Stimulated activated CD4-positive, alpha-beta T cell treated with anti-CD3 and anti-CD28 coated beads, Interleukin-12 subunit alpha, Interleukin-12 subunit beta, amount 100 ng/mL, for 4 hours (primary cell): ENCODE results near the gene TCN2.
"Not testable (repeated sequence)": the region's sequence is repeated elsewhere in the genome, so short reads cannot be mapped to it uniquely, and the experiment has no call there.

ENCODE experiments used
- DNase-seq: peaks from one replicate; pipeline ENCODE4 v3.0.0-alpha.2; 2020

Gene TCN2

GRCh38 chr22:30606455-30607299 lies at the start of gene TCN2:
Gene TCN2 (plus strand): TSS chr22:30607174. CDS start chr22:30607332, 158 bp downstream.
- peak; percentile 24 for DNase-seq

- no peak for DNase-seq
Observed at GRCh38 chr22:30557243-30557642, 49.7 kb upstream of the TCN2 start.

- DNase-seq, result no peak
Observed at GRCh38 chr22:30559889-30560288, 47.1 kb upstream of the TCN2 start.

GRCh38 chr22:30560643-30561202 lies 46.3 kb upstream of the TCN2 start:
- not testable (repeated sequence) for DNase-seq

- no peak for DNase-seq
Observed at GRCh38 chr22:30561402-30562189, 45.4 kb upstream of the TCN2 start.

- DNase-seq, result no peak
Observed at GRCh38 chr22:30562366-30562765, 44.6 kb upstream of the TCN2 start.

- no peak for DNase-seq
Observed at GRCh38 chr22:30564045-30564760, 42.8 kb upstream of the TCN2 start.

GRCh38 chr22:30564761-30565119 lies 42.2 kb upstream of the TCN2 start:
- DNase-seq, result no peak

- no peak for DNase-seq
Observed at GRCh38 chr22:30565341-30565740, 41.6 kb upstream of the TCN2 start.

- DNase-seq, result no peak
Observed at GRCh38 chr22:30566125-30566524, 40.8 kb upstream of the TCN2 start.

- not testable (repeated sequence) for DNase-seq
Observed at GRCh38 chr22:30567277-30567676, 39.7 kb upstream of the TCN2 start.

- no peak for DNase-seq
Observed at GRCh38 chr22:30568137-30568805, 38.7 kb upstream of the TCN2 start.

- no peak for DNase-seq
Observed at GRCh38 chr22:30569674-30570202, 37.2 kb upstream of the TCN2 start.

- no peak for DNase-seq
Observed at GRCh38 chr22:30572210-30572609, 34.8 kb upstream of the TCN2 start.

GRCh38 chr22:30572840-30573593 lies 34.0 kb upstream of the TCN2 start:
- no peak for DNase-seq

- DNase-seq, result no peak
Observed at GRCh38 chr22:30573594-30574094, 33.3 kb upstream of the TCN2 start.

- DNase-seq, result no peak
Observed at GRCh38 chr22:30574095-30574981, 32.6 kb upstream of the TCN2 start, which contains the start of gene GAL3ST1. Gene GAL3ST1 (minus strand): TSS chr22:30574665. CDS start chr22:30557392, 17,273 bp downstream.

GRCh38 chr22:30574997-30575671 lies 31.8 kb upstream of the TCN2 start:
- no peak for DNase-seq

- DNase-seq, result no peak
Observed at GRCh38 chr22:30575859-30576258, 31.1 kb upstream of the TCN2 start.
